ENCODE data around the gene CPNE8.

DNA sequence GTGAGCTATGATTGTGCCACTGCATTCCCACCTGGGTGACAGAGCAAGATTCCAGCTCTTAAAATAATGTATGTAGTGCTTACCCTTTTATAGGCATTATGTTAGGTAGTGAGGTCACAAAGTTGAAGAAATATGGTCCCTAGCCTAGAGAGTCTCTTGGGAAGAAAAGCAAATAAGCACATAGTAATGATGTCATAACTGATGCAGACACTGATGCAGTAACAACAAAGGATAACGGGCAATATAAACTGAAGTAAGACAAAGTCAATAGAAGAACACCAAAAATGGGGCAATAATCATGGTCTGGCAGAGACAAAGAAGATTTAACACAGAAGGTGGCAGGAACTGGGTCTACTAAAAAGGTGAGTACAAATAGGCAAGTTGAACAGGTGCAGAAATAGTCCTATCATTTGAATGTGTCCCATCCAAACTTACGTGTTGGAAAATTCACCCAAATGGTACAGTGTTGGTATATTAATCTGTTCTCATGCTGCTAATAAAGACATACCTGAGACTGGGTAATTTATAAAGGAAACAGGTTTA lies 93.5 kb downstream of the CPNE8 start:
- TF ChIP-seq, protein P1, sequence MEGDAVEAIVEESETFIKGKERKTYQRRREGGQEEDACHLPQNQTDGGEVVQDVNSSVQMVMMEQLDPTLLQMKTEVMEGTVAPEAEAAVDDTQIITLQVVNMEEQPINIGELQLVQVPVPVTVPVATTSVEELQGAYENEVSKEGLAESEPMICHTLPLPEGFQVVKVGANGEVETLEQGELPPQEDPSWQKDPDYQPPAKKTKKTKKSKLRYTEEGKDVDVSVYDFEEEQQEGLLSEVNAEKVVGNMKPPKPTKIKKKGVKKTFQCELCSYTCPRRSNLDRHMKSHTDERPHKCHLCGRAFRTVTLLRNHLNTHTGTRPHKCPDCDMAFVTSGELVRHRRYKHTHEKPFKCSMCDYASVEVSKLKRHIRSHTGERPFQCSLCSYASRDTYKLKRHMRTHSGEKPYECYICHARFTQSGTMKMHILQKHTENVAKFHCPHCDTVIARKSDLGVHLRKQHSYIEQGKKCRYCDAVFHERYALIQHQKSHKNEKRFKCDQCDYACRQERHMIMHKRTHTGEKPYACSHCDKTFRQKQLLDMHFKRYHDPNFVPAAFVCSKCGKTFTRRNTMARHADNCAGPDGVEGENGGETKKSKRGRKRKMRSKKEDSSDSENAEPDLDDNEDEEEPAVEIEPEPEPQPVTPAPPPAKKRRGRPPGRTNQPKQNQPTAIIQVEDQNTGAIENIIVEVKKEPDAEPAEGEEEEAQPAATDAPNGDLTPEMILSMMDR (IDR thresholded peaks at IDR 0.05) = no peak
- no peak for TF ChIP-seq POLR2AphosphoS5 (IDR thresholded peaks at IDR 0.05)
- no peak for TF ChIP-seq POLR2A (IDR thresholded peaks at IDR 0.05)
